Measurements from ENCODE around the gene OTX2. TPM values are rescaled to one million over a fixed set of nuclear protein-coding genes. Genes with fewer than 3 reads are reported as not detected.
A peak's percentile ranks its signal among the peaks of the same experiment; 100 is the strongest.

The OTX2 gene
- total and polyA plus RNA-seq, 11 donors = not detected

DNA sequence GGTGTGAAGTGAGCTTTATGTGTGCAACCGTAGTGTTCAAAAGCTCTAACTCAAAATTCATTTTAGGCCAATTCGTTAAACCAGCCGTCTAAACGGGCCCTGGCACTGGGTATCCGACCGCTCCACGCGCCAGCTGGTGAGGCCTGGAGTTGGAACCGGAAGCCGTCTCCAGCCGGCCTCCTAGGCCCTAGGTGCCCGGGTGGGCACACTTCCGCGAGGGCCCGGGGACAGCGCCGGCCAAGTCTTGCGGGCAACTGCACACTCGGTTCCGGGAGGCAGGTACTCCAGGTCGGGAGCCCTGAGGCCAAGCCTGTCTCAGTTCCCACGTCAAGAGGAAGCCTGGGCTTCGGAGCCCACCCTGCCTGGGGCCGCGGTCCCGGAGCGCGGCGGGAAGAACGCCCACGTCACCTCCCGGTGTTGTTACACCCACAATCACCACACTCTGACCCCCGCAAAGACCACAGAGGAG, 16.2 kb downstream of the OTX2 start:
- Histone ChIP-seq H3K4me1 (peaks cover 0 to 28% (median 6%) of the 10 kb centered on the region in 12 donors), H3K27ac (no peak overlapping the region), H3K36me3 (no peaks in the 10 kb centered on the region), H3K27me3 (peaks cover 50 to 86% (median 70%) of the 10 kb centered on the region in 9 donors), H3K9me3 (no peaks in the 10 kb centered on the region), H3K4me3 (peak overlapping the region in 2 of 12 donors; percentile 5 to 13)
- TF ChIP-seq POLR2A (IDR thresholded peaks at IDR 0.05) = no peak
- TF ChIP-seq CTCF (IDR thresholded peaks at IDR 0.05) = no peak
- DNase-seq (no peak), ATAC-seq (no peak)
- WGBS, 4 donors = 7 to 26% (median 12%) methylated on average over 8 to 33 of the region's 33 CpGs
- intact Hi-C loops (cut with DNase I) = no loop called here

DNA sequence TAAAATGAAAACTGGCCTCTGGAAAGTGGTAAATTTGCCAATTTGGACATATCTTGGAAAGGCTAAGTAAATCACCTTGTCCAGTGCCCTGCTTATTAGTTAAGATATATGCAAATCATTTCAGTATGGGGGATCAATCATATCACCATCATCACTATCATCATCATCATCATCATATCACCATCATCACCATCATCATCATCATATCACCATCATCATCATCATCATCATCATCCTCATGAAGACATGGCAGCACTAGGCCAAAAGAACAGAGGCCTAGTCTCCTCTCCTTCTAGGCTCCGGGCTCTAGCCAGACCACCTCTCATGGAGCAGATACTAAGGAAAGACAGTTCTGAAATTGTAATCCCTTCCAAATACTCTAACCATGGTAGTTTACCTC, 20.3 kb downstream of the OTX2 start:
- intact Hi-C loops (cut with DNase I) = no loop called here
- DNase-seq (no peak), ATAC-seq (no peak)
- TF ChIP-seq POLR2A (IDR thresholded peaks at IDR 0.05) = no peak
- no peak for TF ChIP-seq CTCF (IDR thresholded peaks at IDR 0.05)
- Histone ChIP-seq H3K27ac (no peak overlapping the region), H3K27me3 (peaks cover 19 to 66% (median 29%) of the 10 kb centered on the region in 9 donors), H3K4me3 (no peak overlapping the region), H3K9me3 (no peaks in the 10 kb centered on the region), H3K4me1 (peaks cover 0 to 9% (median 0%) of the 10 kb centered on the region in 12 donors), H3K36me3 (no peaks in the 10 kb centered on the region)
- 86 to 100% (median 92%) methylated on average over 1 of the region's 1 CpG for WGBS, 4 donors

- Histone ChIP-seq H3K27me3 (peaks cover 0 to 48% (median 4%) of the 10 kb centered on the region in 9 donors), H3K27ac (no peak overlapping the region), H3K4me1 (no peaks in the 10 kb centered on the region), H3K9me3 (no peaks in the 10 kb centered on the region), H3K36me3 (no peaks in the 10 kb centered on the region), H3K4me3 (no peak overlapping the region)
- intact Hi-C loops (cut with DNase I) = no loop called here
- no peak for DNase-seq
- TF ChIP-seq POLR2A (IDR thresholded peaks at IDR 0.05) = no peak
- ATAC-seq = no peak
Measured at GRCh38 chr14:56787530-56787929, 22.7 kb downstream of the OTX2 start.

DNA sequence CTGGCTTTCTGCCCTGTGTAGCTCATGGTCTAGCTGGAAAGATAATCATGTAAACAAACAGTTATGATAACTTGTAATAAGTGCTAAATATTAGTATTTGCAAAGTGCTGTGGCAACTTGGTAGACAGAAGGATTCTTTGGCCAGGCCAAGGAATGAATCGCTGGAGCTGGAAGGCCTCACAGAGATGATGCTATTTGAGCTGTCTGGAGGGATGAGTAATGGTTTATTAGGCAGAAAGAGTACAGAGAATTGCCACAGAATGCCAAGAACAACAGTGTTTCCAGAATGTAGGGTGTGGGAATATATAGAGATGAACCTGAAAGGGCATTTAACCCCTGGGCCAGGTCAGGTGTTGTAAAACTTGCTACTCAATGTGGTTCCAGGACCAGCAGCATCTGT, 27.6 kb downstream of the OTX2 start:
- no peaks in the 10 kb centered on the region for H3K36me3 ChIP-seq
- peaks cover 0 to 52% (median 5%) of the 10 kb centered on the region in 9 donors for H3K27me3 ChIP-seq

More for the DNA sequence above, 27.6 kb downstream of the OTX2 start:
- Histone ChIP-seq H3K4me1 (no peaks in the 10 kb centered on the region), H3K4me3 (no peak overlapping the region), H3K27ac (no peak overlapping the region), H3K9me3 (no peaks in the 10 kb centered on the region)
- ATAC-seq (no peak), DNase-seq (no peak)
- TF ChIP-seq POLR2A (IDR thresholded peaks at IDR 0.05) (no peak), CTCF (IDR thresholded peaks at IDR 0.05) (no peak)
- intact Hi-C loops (cut with DNase I) = no loop called here
- 75 to 83% (median 82%) methylated on average over 1 of the region's 1 CpG for WGBS, 4 donors
